Caco-2 (cell line): ENCODE data around the gene ACTN1. TPM values are rescaled to one million over a fixed set of nuclear protein-coding genes. Genes with fewer than 3 reads are reported as not detected.

Experiments used
- BruUV-seq: library from RNA; stranded (reverse); fragments of 400-500 nt; replicated peaks from 2 replicates; lab custom pipeline; 2021; lab: Mats Ljungman, UMichigan
- CTCF ChIA-PET: fragments of 300-600 bp; sonication (Branson Sonifier 250); formaldehyde crosslinking; loops from one replicate; lab custom pipeline; 2022; ENCODE audit warnings: antibody characterized with exemption; lab: Charles Lee
- POLR2A ChIA-PET: fragments of 300-600 bp; sonication (Branson Sonifier 250); formaldehyde crosslinking; loops from one replicate; lab custom pipeline; 2022; ENCODE audit warnings: antibody characterized with exemption; lab: Charles Lee
- DNase-seq, 2 experiments: peaks; one replicate each; pipeline versions ENCODE4 v3.0.0 to v3.0.0-alpha.2; 2020 to 2022
- H3K27me3 ChIP-seq: replicated peaks from 2 replicates; pipeline ENCODE4 v1.6.0; 2011; ENCODE audit warnings: low read length; ENCODE audit not compliant: control insufficient read depth, insufficient read depth
- H3K36me3 ChIP-seq: 2 replicates; pipeline ENCODE4 v1.5.1; 2011; ENCODE audit warnings: low read length; ENCODE audit not compliant: control insufficient read depth, insufficient read depth
- H3K4me1 ChIP-seq: fragments of 250-450 bp; sonication (Bioruptor Pico); 2 replicates; pipeline ENCODE4 v1.5.1; 2020; ENCODE audit warnings: mild to moderate bottlenecking
- H3K4me3 ChIP-seq: 2 replicates; pipeline ENCODE4 v1.5.1; 2011; ENCODE audit warnings: low read depth, mild to moderate bottlenecking, control low read depth, low read length
- H3K9me3 ChIP-seq: fragments of 250-450 bp; sonication (Bioruptor Pico); 2 replicates; pipeline ENCODE4 v1.5.1; 2020; ENCODE audit warnings: mild to moderate bottlenecking, moderate library complexity
- H3K27ac Mint-ChIP-seq: one replicate; pipeline ENCODE4 v1.8.0; 2022; ENCODE audit warnings: mixed read lengths; ENCODE audit not compliant: unreplicated experiment
- H3K27me3 Mint-ChIP-seq: one replicate; pipeline ENCODE4 v1.8.0; 2022; ENCODE audit warnings: mixed read lengths; ENCODE audit not compliant: insufficient read depth, unreplicated experiment
- H3K36me3 Mint-ChIP-seq: one replicate; pipeline ENCODE4 v1.8.0; 2022; ENCODE audit warnings: mild to moderate bottlenecking, mixed read lengths; ENCODE audit not compliant: insufficient read depth, unreplicated experiment
- H3K4me1 Mint-ChIP-seq: one replicate; pipeline ENCODE4 v1.8.0; 2022; ENCODE audit warnings: low read depth, mixed read lengths; ENCODE audit not compliant: unreplicated experiment
- H3K4me3 Mint-ChIP-seq: one replicate; pipeline ENCODE4 v1.8.0; 2022; ENCODE audit warnings: mild to moderate bottlenecking, moderate library complexity, mixed read lengths; ENCODE audit not compliant: unreplicated experiment
- H3K9me3 Mint-ChIP-seq: one replicate; pipeline ENCODE4 v1.8.0; 2022; ENCODE audit warnings: mixed read lengths; ENCODE audit not compliant: unreplicated experiment
- intact Hi-C: fragments of 100-400 bp; cut with micrococcal nuclease; formaldehyde crosslinking; loops from one replicate; pipeline ENCODE4 v1.10.0; 2022; ENCODE audit not compliant: unreplicated experiment
- total RNA-seq: library from RNA; stranded (reverse); gene quantifications from 2 replicates; pipeline ENCODE4 v1.2.3, GENCODE V29; 2022
- TF ChIP-seq, protein P1 (sequence below), 2 experiments: fragments of 200-600 bp in 1 of 2; IDR thresholded peaks; 1 replicate in 1 of 2; 2 replicates in 1 of 2; pipeline versions ENCODE4 v1.5.1 to v1.8.0; 2011 to 2022; ENCODE audit warnings: antibody characterized with exemption in 1 of 2, control low read depth in 1 of 2, inconsistent platforms in 1 of 2, low read depth in 1 of 2, low read length in 1 of 2, mild to moderate bottlenecking in 1 of 2, moderate library complexity in 1 of 2; ENCODE audit not compliant: insufficient read depth in 1 of 2, severe bottlenecking in 1 of 2, unreplicated experiment in 1 of 2

Gene ACTN1
- total RNA-seq, 1 experiment from 2014 or later = 170 TPM

DNA sequence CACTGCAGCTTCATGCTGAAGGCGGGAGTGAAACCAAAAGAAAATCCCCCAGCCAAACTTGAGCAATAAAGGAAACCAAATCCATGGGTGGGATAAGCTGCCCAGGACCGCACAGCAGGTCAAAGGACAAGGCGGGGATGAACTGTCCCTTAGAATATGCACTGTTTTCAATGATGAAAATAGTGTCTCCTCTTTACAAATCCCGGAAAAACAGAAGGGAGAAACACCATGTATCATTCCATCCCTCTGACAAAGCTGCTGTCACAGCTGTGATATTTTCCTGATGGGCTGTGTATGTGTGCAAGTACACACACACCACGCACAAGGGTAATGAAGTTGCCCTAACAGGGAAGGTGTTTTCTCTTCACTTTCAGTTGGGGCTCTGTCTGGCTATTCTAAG is 70.3 kb downstream of the ACTN1 start:
- H3K4me1 ChIP-seq = no peaks in the 10 kb centered on the region
- ChIA-PET CTCF (interaction anchor here (0.5 to 1.0 kb wide), 2 partner anchors 33 to 171 kb away, joined by 3 read pairs; no protein-coding TSS in a partner anchor), POLR2A (no interaction called here)
- no peak for DNase-seq
- no peak overlapping the region for H3K4me3 Mint-ChIP-seq
- H3K36me3 ChIP-seq = peaks cover 1% of the 10 kb centered on the region; the same call in 1 of the 2 replicates
- no TSS peak for BruUV-seq
- no peaks in the 10 kb centered on the region for H3K9me3 Mint-ChIP-seq
- H3K4me1 Mint-ChIP-seq = no peaks in the 10 kb centered on the region
- TF ChIP-seq, protein P1, sequence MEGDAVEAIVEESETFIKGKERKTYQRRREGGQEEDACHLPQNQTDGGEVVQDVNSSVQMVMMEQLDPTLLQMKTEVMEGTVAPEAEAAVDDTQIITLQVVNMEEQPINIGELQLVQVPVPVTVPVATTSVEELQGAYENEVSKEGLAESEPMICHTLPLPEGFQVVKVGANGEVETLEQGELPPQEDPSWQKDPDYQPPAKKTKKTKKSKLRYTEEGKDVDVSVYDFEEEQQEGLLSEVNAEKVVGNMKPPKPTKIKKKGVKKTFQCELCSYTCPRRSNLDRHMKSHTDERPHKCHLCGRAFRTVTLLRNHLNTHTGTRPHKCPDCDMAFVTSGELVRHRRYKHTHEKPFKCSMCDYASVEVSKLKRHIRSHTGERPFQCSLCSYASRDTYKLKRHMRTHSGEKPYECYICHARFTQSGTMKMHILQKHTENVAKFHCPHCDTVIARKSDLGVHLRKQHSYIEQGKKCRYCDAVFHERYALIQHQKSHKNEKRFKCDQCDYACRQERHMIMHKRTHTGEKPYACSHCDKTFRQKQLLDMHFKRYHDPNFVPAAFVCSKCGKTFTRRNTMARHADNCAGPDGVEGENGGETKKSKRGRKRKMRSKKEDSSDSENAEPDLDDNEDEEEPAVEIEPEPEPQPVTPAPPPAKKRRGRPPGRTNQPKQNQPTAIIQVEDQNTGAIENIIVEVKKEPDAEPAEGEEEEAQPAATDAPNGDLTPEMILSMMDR (IDR thresholded peaks at IDR 0.05; ENCODE audit: insufficient read depth in 1 of 2, low read depth in 1 of 2, low read length in 1 of 2, severe bottlenecking in 1 of 2, unreplicated experiment in 1 of 2) = no peak
- no peak overlapping the region for H3K4me3 ChIP-seq
- H3K9me3 ChIP-seq = no peaks in the 10 kb centered on the region
- no peaks in the 10 kb centered on the region for H3K27me3 Mint-ChIP-seq
- H3K27ac Mint-ChIP-seq = no peak overlapping the region
- H3K36me3 Mint-ChIP-seq = peaks cover 77% of the 10 kb centered on the region
- intact Hi-C loops = no loop called here
- H3K27me3 ChIP-seq = no peaks in the 10 kb centered on the region

GRCh38 chr14:68908201-68908600 is 70.9 kb downstream of the ACTN1 start:
- no peaks in the 10 kb centered on the region for H3K27me3 ChIP-seq

DNA sequence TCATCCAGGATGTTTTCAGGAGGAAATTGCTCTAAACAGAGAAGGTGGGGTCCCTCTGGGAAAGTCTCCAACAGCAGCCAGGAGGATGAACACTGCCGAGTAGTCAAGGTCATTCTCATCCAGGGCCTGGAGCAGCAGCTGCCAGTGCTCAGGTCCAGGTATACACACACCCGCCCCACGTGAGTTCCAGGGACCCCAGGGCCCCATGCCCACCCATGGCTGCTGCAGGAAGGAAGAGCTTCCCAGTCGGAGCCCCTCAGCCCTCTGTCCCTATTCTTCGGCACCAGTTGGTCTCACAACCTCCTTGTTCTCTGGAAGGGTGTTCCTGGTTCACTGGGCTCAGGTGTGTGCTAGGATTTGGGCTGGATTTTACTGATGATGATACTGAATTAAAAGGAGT is 72.7 kb downstream of the ACTN1 start:
- H3K36me3 ChIP-seq = peaks cover 1% of the 10 kb centered on the region

More at GRCh38 chr14:68908201-68908600, 70.9 kb downstream of the ACTN1 start:
- BruUV-seq = no TSS peak
- CTCF ChIA-PET = interaction anchor here (0.5 to 1.0 kb wide), 3 partner anchors 34 to 172 kb away, joined by 3 to 4 read pairs (median 3); no protein-coding TSS in a partner anchor
- no peak overlapping the region for H3K4me3 ChIP-seq
- POLR2A ChIA-PET = no interaction called here
- no peak for DNase-seq
- H3K36me3 ChIP-seq = peaks cover 1% of the 10 kb centered on the region; the same call in 1 of the 2 replicates
- intact Hi-C loops = no loop called here
- H3K4me1 ChIP-seq = no peaks in the 10 kb centered on the region
- Mint-ChIP-seq H3K9me3 (no peaks in the 10 kb centered on the region), H3K36me3 (peaks cover 83% of the 10 kb centered on the region), H3K4me1 (no peaks in the 10 kb centered on the region), H3K4me3 (no peak overlapping the region), H3K27ac (no peak overlapping the region), H3K27me3 (no peaks in the 10 kb centered on the region)
- no peaks in the 10 kb centered on the region for H3K9me3 ChIP-seq
- TF ChIP-seq, protein P1 (IDR thresholded peaks at IDR 0.05; ENCODE audit: insufficient read depth in 1 of 2, low read depth in 1 of 2, low read length in 1 of 2, severe bottlenecking in 1 of 2, unreplicated experiment in 1 of 2) = no peak

More for the DNA sequence above, 72.7 kb downstream of the ACTN1 start:
- Histone ChIP-seq H3K27me3 (no peaks in the 10 kb centered on the region), H3K4me3 (no peak overlapping the region), H3K9me3 (no peaks in the 10 kb centered on the region), H3K4me1 (no peaks in the 10 kb centered on the region)
- no peak overlapping the region for H3K27ac Mint-ChIP-seq
- peaks cover 96% of the 10 kb centered on the region for H3K36me3 Mint-ChIP-seq
- H3K4me1 Mint-ChIP-seq = no peaks in the 10 kb centered on the region
- no peak overlapping the region for H3K4me3 Mint-ChIP-seq
- no TSS peak for BruUV-seq
- intact Hi-C loops = no loop called here
- CTCF ChIA-PET = no interaction called here
- DNase-seq = no peak
- POLR2A ChIA-PET = no interaction called here
- no peaks in the 10 kb centered on the region for H3K27me3 Mint-ChIP-seq
- TF ChIP-seq, protein P1 (IDR thresholded peaks at IDR 0.05; ENCODE audit: insufficient read depth in 1 of 2, low read depth in 1 of 2, low read length in 1 of 2, severe bottlenecking in 1 of 2, unreplicated experiment in 1 of 2) = no peak
- H3K9me3 Mint-ChIP-seq = no peaks in the 10 kb centered on the region
